ENCODE results near the gene MLH1.

DNA sequence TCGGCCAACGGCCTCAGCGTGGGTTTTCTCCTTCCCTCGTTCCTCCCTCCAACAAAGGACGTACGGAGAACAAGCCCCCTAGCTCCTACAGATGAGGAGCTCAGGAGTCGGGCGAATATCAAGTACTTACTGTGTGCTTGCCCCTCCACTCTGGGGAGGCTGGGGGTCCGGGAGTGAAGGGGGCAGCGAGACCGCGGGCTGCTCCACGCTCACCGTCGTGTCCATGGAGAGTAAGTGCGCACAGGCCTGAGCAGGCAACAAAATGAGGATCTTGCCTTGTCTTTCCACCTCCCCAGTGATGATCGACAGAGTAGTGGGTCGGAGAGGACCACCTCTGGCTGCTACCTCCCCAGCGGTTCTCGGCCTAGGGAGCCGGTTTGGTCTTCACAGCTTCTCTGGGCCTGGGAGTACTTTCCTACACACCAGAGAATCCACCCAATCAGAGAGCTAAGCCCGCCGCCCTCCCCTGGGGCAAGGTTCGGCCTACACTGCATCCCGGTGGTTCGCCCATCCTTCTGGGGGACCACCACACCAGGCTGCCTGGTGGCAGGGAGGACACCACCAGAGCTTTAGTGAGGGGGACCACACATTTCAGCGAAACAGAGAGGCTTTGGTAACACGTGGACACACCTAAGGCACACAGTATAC, 47.9 kb upstream of the MLH1 start:
- no peak for TF ChIP-seq CTCF (IDR thresholded peaks at IDR 0.05; ENCODE audit: poor library complexity)
- no peak for TF ChIP-seq EZH2phosphoT487 (IDR thresholded peaks at IDR 0.05; ENCODE audit: low read depth, severe bottlenecking, unreplicated experiment)
- no peak for TF ChIP-seq EZH2 (IDR thresholded peaks at IDR 0.05; ENCODE audit: borderline replicate concordance)

All from hepatocyte (in vitro differentiated cells).